Neural progenitor cell (in vitro differentiated cells): ENCODE results near the gene ELAPOR1. TPM values are rescaled to one million over a fixed set of nuclear protein-coding genes. Genes with fewer than 3 reads are reported as not detected.

Experiments
- DNase-seq: peaks from one replicate; pipeline ENCODE4 v3.0.0-alpha.2; 2016; ENCODE audit warnings: low spot score
- H2AFZ ChIP-seq: fragments of 200-600 bp; sonication (generic); replicated peaks from 2 replicates; pipeline ENCODE4 v1.6.1; 2016; ENCODE audit warnings: antibody characterized with exemption
- H3F3A ChIP-seq: fragments of 200-600 bp; sonication (generic); 2 replicates; pipeline ENCODE4 v1.6.1; 2016; ENCODE audit warnings: antibody characterized with exemption, low read depth
- H3K27ac ChIP-seq: fragments of 200-600 bp; sonication (generic); 2 replicates; pipeline ENCODE4 v1.5.1; 2016; ENCODE audit warnings: mild to moderate bottlenecking
- H3K27me3 ChIP-seq: fragments of 200-600 bp; sonication (generic); 2 replicates; pipeline ENCODE4 v1.6.1; 2016; ENCODE audit warnings: mild to moderate bottlenecking, moderate library complexity
- H3K36me3 ChIP-seq: fragments of 200-600 bp; sonication (generic); 2 replicates; pipeline ENCODE4 v1.5.1; 2016
- H3K4me1 ChIP-seq: fragments of 200-600 bp; sonication (generic); 2 replicates; pipeline ENCODE4 v1.6.1; 2016; ENCODE audit warnings: mixed run types
- H3K4me2 ChIP-seq: fragments of 200-600 bp; sonication (generic); 2 replicates; pipeline ENCODE4 v1.6.1; 2016
- H3K4me3 ChIP-seq: fragments of 200-600 bp; sonication (generic); 2 replicates; pipeline ENCODE4 v1.5.1; 2016
- H3K79me2 ChIP-seq: fragments of 200-600 bp; sonication (generic); 2 replicates; pipeline ENCODE4 v1.6.1; 2016; ENCODE audit warnings: low read depth
- H3K9ac ChIP-seq: fragments of 200-600 bp; sonication (generic); 2 replicates; pipeline ENCODE4 v1.6.1; 2016
- H3K9me3 ChIP-seq: fragments of 200-600 bp; sonication (generic); 2 replicates; pipeline ENCODE4 v1.5.1; 2016; ENCODE audit warnings: low read depth
- H4K20me1 ChIP-seq: fragments of 200-600 bp; sonication (generic); 2 replicates; pipeline ENCODE4 v1.6.1; 2016; ENCODE audit warnings: low read depth
- H3K27ac Mint-ChIP-seq: 3 replicates; pipeline ENCODE4 v1.8.0; 2021; ENCODE audit warnings: mixed read lengths
- H3K27me3 Mint-ChIP-seq: 2 replicates; pipeline ENCODE4 v1.8.0; 2022; ENCODE audit warnings: low read depth, mild to moderate bottlenecking, inconsistent platforms, moderate library complexity, mixed read lengths; ENCODE audit not compliant: insufficient read depth
- H3K36me3 Mint-ChIP-seq: 3 replicates; pipeline ENCODE4 v1.8.0; 2021; ENCODE audit warnings: mixed read lengths
- H3K4me1 Mint-ChIP-seq: 3 replicates; pipeline ENCODE4 v1.8.0; 2021; ENCODE audit warnings: mixed read lengths
- H3K4me3 Mint-ChIP-seq: 3 replicates; pipeline ENCODE4 v1.8.0; 2021; ENCODE audit warnings: mild to moderate bottlenecking, moderate library complexity, mixed read lengths
- H3K9me3 Mint-ChIP-seq: 3 replicates; pipeline ENCODE4 v1.8.0; 2020; ENCODE audit warnings: mixed read lengths
- EZH2 ChIP-seq: fragments of 200-600 bp; sonication (generic); IDR thresholded peaks from 2 replicates; pipeline ENCODE4 v1.6.1; 2017; ENCODE audit warnings: antibody characterized with exemption, mild to moderate bottlenecking, moderate library complexity
- EZH2phosphoT487 ChIP-seq: fragments of 200-600 bp; sonication (generic); IDR thresholded peaks from 2 replicates; pipeline ENCODE4 v1.6.1; 2017; ENCODE audit warnings: antibody characterized with exemption
- total RNA-seq: library from RNA; depleted of rRNA; stranded (reverse); fragments of >200 nt; gene quantifications from 2 replicates; pipeline ENCODE4 v1.2.3, GENCODE V29; 2015; ENCODE audit warnings: low replicate concordance
- TF ChIP-seq, protein P1 (sequence below): fragments of 200-600 bp; sonication (generic); IDR thresholded peaks from 2 replicates; pipeline ENCODE4 v1.5.1; 2017; ENCODE audit warnings: antibody characterized with exemption, mild to moderate bottlenecking

Gene ELAPOR1, protein sequence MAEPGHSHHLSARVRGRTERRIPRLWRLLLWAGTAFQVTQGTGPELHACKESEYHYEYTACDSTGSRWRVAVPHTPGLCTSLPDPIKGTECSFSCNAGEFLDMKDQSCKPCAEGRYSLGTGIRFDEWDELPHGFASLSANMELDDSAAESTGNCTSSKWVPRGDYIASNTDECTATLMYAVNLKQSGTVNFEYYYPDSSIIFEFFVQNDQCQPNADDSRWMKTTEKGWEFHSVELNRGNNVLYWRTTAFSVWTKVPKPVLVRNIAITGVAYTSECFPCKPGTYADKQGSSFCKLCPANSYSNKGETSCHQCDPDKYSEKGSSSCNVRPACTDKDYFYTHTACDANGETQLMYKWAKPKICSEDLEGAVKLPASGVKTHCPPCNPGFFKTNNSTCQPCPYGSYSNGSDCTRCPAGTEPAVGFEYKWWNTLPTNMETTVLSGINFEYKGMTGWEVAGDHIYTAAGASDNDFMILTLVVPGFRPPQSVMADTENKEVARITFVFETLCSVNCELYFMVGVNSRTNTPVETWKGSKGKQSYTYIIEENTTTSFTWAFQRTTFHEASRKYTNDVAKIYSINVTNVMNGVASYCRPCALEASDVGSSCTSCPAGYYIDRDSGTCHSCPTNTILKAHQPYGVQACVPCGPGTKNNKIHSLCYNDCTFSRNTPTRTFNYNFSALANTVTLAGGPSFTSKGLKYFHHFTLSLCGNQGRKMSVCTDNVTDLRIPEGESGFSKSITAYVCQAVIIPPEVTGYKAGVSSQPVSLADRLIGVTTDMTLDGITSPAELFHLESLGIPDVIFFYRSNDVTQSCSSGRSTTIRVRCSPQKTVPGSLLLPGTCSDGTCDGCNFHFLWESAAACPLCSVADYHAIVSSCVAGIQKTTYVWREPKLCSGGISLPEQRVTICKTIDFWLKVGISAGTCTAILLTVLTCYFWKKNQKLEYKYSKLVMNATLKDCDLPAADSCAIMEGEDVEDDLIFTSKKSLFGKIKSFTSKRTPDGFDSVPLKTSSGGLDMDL
- total RNA-seq: 1.5 and 2.0 TPM in 2 replicates

DNA sequence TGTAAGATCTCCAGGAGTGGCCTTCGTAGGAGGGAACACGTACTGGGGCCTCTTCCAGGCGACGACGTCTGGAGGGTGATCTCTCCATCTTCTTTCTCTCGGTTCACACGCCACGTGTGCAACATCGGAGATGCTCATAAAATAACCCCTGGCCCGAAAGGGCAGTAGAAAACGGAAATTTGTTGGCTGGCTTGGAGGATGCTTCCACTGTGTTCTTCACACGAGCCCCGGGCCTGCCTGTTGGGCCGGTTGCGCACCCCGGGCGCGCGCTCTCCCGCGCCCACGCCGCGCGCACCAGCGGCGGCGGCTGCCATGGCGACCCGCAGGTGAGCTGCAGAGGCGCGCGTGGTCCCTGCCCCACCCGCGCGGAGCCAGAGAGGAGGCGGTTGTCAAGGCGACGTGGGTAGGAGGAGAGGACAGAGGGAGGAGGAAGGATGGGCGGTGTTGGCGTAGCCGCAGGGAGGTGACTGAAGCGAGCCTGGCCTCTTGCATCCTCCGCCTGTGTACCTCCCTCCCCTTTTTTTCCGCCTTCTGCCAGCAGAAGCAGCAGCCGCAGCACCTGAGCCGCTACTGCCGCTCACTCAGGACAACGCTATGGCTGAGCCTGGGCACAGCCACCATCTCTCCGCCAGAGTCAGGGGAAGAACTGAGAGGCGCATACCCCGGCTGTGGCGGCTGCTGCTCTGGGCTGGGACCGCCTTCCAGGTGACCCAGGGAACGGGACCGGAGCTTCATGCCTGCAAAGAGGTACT lies at the start of gene ELAPOR1:
ELAPOR1 (plus strand) TSS at position 526 of the 752 bp plus-strand sequence; CDS start at position 595, 69 bp downstream.
- no peaks in the 10 kb centered on the region for H3K79me2 ChIP-seq
- no peak within 1 kb of the TSS for H3K9ac ChIP-seq
- peak within 1 kb of the TSS; percentile 51 for H3K4me3 ChIP-seq
- peak; percentile 71 for DNase-seq
- H3K27me3 Mint-ChIP-seq: peaks cover 38% of the 10 kb centered on the region
- peak; percentile 1 for TF ChIP-seq EZH2phosphoT487
- TF ChIP-seq, protein P1, sequence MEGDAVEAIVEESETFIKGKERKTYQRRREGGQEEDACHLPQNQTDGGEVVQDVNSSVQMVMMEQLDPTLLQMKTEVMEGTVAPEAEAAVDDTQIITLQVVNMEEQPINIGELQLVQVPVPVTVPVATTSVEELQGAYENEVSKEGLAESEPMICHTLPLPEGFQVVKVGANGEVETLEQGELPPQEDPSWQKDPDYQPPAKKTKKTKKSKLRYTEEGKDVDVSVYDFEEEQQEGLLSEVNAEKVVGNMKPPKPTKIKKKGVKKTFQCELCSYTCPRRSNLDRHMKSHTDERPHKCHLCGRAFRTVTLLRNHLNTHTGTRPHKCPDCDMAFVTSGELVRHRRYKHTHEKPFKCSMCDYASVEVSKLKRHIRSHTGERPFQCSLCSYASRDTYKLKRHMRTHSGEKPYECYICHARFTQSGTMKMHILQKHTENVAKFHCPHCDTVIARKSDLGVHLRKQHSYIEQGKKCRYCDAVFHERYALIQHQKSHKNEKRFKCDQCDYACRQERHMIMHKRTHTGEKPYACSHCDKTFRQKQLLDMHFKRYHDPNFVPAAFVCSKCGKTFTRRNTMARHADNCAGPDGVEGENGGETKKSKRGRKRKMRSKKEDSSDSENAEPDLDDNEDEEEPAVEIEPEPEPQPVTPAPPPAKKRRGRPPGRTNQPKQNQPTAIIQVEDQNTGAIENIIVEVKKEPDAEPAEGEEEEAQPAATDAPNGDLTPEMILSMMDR: no peak
- TF ChIP-seq EZH2: peak; percentile 73
- H3K4me1 Mint-ChIP-seq: peaks cover 22% of the 10 kb centered on the region
- no peak within 1 kb of the TSS for H3K27ac ChIP-seq
- no peaks in the 10 kb centered on the region for H3K9me3 ChIP-seq
- no peaks in the 10 kb centered on the region for H3K9me3 Mint-ChIP-seq
- no peaks in the 10 kb centered on the region for H4K20me1 ChIP-seq
- H3K4me1 ChIP-seq: peaks cover 4% of the 10 kb centered on the region
- peaks cover 28% of the 10 kb centered on the region for H3F3A ChIP-seq
- H3K36me3 Mint-ChIP-seq: no peaks in the 10 kb centered on the region
- H3K36me3 ChIP-seq: no peaks in the 10 kb centered on the region
- H3K4me2 ChIP-seq: peak within 1 kb of the TSS; percentile 96
- no peak within 1 kb of the TSS for H3K27ac Mint-ChIP-seq
- H2AFZ ChIP-seq: peak within 1 kb of the TSS; percentile 97
- H3K27me3 ChIP-seq: peaks cover 88% of the 10 kb centered on the region
- peak within 1 kb of the TSS; percentile 83 for H3K4me3 Mint-ChIP-seq

DNA sequence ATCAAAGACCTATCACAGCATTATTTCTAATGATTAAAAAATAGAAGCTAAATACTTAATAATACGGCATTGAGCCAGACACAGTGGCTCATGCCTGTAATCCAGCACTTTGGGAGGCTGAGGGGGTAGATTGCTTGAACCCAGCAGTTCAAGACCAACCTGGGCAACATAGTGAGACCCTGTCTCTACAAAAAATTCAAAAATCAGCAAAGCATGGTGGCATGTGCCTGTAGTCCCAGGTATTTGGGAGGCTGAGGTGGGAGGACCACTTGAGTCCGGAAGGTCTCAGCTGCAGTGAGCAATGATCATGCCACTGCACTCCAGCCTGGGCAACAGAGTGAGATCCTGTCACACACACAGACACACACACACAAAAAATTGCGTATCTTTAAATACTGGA lies 48.8 kb upstream of the ELAPOR1 start:
- H3K27ac ChIP-seq: no peak overlapping the region
- H3K79me2 ChIP-seq: peaks cover 18% of the 10 kb centered on the region
- H3K9me3 ChIP-seq: no peaks in the 10 kb centered on the region
- H3K36me3 ChIP-seq: no peaks in the 10 kb centered on the region
- no peak overlapping the region for H3K4me3 ChIP-seq
- TF ChIP-seq EZH2phosphoT487 (no peak), EZH2 (no peak)
- TF ChIP-seq, protein P1: no peak
- no peaks in the 10 kb centered on the region for H3K4me1 ChIP-seq
- Mint-ChIP-seq H3K9me3 (no peaks in the 10 kb centered on the region), H3K36me3 (peaks cover 9% of the 10 kb centered on the region), H3K4me1 (no peaks in the 10 kb centered on the region), H3K27me3 (no peaks in the 10 kb centered on the region), H3K27ac (no peak overlapping the region), H3K4me3 (no peak overlapping the region)
- H4K20me1 ChIP-seq: no peaks in the 10 kb centered on the region
- no peak for DNase-seq
- no peaks in the 10 kb centered on the region for H3F3A ChIP-seq
- no peak overlapping the region for H3K4me2 ChIP-seq
- H3K9ac ChIP-seq: no peak overlapping the region
- no peaks in the 10 kb centered on the region for H3K27me3 ChIP-seq
- no peak overlapping the region for H2AFZ ChIP-seq

DNA sequence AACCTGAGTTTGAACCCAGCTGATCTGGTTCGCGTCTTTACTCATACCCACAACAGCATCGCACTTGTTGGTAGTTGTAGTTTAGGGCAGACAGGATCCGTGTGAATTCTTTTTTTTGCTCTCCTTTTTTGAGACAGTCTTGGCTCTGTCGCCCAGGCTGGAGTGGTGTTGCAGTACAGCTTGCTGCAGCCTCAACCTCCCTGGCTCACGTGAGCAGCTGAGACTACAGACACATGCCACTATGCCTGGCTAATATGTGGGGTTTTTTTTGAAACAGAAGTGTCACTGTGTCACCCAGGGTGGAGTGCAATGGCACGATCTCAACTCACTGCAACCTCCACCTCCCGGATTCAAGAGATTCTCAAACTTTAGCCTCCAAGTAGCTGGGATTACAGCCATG lies 46.0 kb upstream of the ELAPOR1 start:
- Mint-ChIP-seq H3K9me3 (no peaks in the 10 kb centered on the region), H3K27me3 (no peaks in the 10 kb centered on the region), H3K27ac (no peak overlapping the region), H3K4me3 (no peak overlapping the region), H3K4me1 (no peaks in the 10 kb centered on the region), H3K36me3 (peaks cover 16% of the 10 kb centered on the region)
- H3K36me3 ChIP-seq: no peaks in the 10 kb centered on the region
- H3K27ac ChIP-seq: no peak overlapping the region
- H4K20me1 ChIP-seq: no peaks in the 10 kb centered on the region
- H3K4me2 ChIP-seq: no peak overlapping the region
- no peaks in the 10 kb centered on the region for H3K9me3 ChIP-seq
- H3F3A ChIP-seq: no peaks in the 10 kb centered on the region
- DNase-seq: no peak
- no peak overlapping the region for H2AFZ ChIP-seq
- no peaks in the 10 kb centered on the region for H3K27me3 ChIP-seq
- no peaks in the 10 kb centered on the region for H3K4me1 ChIP-seq
- peaks cover 23% of the 10 kb centered on the region for H3K79me2 ChIP-seq
- no peak overlapping the region for H3K9ac ChIP-seq
- H3K4me3 ChIP-seq: no peak overlapping the region
- TF ChIP-seq, protein P1: no peak
- TF ChIP-seq EZH2phosphoT487: no peak
